HL-60 (cell line): ENCODE measurements around the gene AMOT.

Experiments used
- DNase-seq, 2 experiments: peaks; one replicate each; pipeline ENCODE4 v3.0.0-alpha.2; 2010 to 2020; ENCODE audit warnings: low read depth in 1 of 2, low spot score in 1 of 2
- H3K27ac ChIP-seq: fragments of 250-450 bp; sonication (Bioruptor Pico); replicated peaks from 2 replicates; pipeline ENCODE4 v1.5.1; 2020; ENCODE audit warnings: mild to moderate bottlenecking, moderate library complexity
- H3K27me3 ChIP-seq: fragments of 250-450 bp; sonication (Bioruptor Pico); 2 replicates; pipeline ENCODE4 v1.5.1; 2021; ENCODE audit warnings: mild to moderate bottlenecking, moderate library complexity; ENCODE audit not compliant: insufficient read depth, poor library complexity, severe bottlenecking
- H3K4me3 ChIP-seq: replicated peaks from 2 replicates; pipeline ENCODE4 v1.5.1; 2011; ENCODE audit warnings: mild to moderate bottlenecking, control low read depth, low read length; ENCODE audit not compliant: insufficient read depth
- GABPA ChIP-seq: IDR thresholded peaks from 2 replicates; pipeline ENCODE4 v1.6.1; 2012; ENCODE audit warnings: low read depth
- POLR2AphosphoS5 ChIP-seq: IDR thresholded peaks from 2 replicates; pipeline ENCODE4 v1.6.1; 2012; ENCODE audit warnings: low read depth
- SPI1 ChIP-seq: IDR thresholded peaks from 2 replicates; pipeline ENCODE4 v1.6.1; 2012; ENCODE audit warnings: low read depth, mild to moderate bottlenecking, borderline replicate concordance
- TF ChIP-seq, protein P1 (sequence below): IDR thresholded peaks from 2 replicates; pipeline ENCODE4 v1.6.1; 2012; ENCODE audit warnings: low read depth; ENCODE audit not compliant: insufficient replicate concordance
- TF ChIP-seq, protein P2 (sequence below): IDR thresholded peaks from one replicate; pipeline ENCODE4 v1.5.1; 2011; ENCODE audit warnings: low read length, control low read depth, inconsistent platforms; ENCODE audit not compliant: insufficient read depth

Gene AMOT

DNA sequence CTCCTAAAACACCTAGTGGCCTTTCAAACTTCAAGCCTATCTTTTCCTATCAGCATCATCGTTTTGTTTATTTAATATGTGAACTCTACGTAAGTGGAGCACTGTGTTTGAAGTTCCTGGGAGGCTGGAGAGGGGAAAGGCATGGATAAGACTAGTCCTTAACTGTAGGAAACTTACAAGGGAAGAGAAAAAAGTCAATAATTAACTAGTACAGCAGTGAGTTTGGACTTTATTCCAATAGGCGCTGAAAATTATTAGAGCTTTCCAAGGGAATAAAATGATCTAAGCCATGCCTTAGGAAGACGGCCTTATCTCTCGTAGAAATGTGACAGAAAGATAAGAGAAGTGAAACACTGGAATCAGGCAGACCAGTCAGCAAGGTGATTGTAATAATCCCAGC, 55.3 kb downstream of the AMOT start:
- H3K27ac ChIP-seq: no peak overlapping the region
- H3K4me3 ChIP-seq: no peak overlapping the region
- H3K27me3 ChIP-seq: no peaks in the 10 kb centered on the region
- no peak for DNase-seq
- TF ChIP-seq GABPA (no peak), POLR2AphosphoS5 (no peak), SPI1 (no peak)
- TF ChIP-seq, protein P1, sequence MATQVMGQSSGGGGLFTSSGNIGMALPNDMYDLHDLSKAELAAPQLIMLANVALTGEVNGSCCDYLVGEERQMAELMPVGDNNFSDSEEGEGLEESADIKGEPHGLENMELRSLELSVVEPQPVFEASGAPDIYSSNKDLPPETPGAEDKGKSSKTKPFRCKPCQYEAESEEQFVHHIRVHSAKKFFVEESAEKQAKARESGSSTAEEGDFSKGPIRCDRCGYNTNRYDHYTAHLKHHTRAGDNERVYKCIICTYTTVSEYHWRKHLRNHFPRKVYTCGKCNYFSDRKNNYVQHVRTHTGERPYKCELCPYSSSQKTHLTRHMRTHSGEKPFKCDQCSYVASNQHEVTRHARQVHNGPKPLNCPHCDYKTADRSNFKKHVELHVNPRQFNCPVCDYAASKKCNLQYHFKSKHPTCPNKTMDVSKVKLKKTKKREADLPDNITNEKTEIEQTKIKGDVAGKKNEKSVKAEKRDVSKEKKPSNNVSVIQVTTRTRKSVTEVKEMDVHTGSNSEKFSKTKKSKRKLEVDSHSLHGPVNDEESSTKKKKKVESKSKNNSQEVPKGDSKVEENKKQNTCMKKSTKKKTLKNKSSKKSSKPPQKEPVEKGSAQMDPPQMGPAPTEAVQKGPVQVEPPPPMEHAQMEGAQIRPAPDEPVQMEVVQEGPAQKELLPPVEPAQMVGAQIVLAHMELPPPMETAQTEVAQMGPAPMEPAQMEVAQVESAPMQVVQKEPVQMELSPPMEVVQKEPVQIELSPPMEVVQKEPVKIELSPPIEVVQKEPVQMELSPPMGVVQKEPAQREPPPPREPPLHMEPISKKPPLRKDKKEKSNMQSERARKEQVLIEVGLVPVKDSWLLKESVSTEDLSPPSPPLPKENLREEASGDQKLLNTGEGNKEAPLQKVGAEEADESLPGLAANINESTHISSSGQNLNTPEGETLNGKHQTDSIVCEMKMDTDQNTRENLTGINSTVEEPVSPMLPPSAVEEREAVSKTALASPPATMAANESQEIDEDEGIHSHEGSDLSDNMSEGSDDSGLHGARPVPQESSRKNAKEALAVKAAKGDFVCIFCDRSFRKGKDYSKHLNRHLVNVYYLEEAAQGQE: no peak
- TF ChIP-seq, protein P2, sequence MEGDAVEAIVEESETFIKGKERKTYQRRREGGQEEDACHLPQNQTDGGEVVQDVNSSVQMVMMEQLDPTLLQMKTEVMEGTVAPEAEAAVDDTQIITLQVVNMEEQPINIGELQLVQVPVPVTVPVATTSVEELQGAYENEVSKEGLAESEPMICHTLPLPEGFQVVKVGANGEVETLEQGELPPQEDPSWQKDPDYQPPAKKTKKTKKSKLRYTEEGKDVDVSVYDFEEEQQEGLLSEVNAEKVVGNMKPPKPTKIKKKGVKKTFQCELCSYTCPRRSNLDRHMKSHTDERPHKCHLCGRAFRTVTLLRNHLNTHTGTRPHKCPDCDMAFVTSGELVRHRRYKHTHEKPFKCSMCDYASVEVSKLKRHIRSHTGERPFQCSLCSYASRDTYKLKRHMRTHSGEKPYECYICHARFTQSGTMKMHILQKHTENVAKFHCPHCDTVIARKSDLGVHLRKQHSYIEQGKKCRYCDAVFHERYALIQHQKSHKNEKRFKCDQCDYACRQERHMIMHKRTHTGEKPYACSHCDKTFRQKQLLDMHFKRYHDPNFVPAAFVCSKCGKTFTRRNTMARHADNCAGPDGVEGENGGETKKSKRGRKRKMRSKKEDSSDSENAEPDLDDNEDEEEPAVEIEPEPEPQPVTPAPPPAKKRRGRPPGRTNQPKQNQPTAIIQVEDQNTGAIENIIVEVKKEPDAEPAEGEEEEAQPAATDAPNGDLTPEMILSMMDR: no peak

DNA sequence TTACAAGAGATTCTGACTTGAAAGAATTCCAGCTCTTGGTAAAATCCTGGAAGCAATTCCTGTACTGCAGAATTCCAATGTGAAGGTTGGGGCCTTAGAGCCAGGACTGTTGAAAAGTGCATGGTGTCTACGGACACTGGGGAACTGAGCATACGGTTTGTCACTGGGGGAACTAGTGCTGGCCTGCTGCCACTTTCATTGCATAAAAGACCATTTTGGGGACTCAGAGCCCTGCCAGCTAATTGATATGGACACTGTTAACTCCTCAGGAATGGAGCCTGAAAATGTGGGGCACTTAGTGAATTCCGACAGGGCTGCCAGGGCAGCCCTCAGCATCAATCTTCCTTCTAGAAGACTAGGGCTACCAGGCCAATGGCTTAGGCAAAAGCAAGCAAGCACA, 55.9 kb downstream of the AMOT start:
- Histone ChIP-seq H3K27ac (no peak overlapping the region), H3K4me3 (no peak overlapping the region), H3K27me3 (no peaks in the 10 kb centered on the region)
- DNase-seq: no peak
- TF ChIP-seq SPI1 (no peak), POLR2AphosphoS5 (no peak), GABPA (no peak)
- TF ChIP-seq, protein P2: no peak
- TF ChIP-seq, protein P1: no peak

DNA sequence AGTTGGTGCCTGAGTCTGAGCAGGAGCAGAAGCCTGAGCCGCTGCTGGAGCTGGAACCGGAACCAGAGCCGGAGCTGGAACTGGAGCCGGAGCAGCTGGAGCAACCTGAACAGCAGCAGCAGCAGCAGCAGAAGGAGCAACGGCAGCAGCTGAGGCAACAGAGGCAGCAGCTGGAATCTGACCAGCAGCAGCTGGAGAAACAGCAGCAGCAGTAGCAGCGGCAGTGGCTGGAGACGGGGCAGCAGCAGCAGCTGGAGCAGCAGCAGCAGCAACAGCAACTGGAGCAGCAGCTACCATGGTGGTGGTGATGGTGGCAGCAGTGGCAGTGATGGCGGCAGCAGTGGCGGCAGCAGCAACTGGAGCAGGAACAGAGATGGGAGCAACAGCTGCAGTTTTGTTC, 61.5 kb downstream of the AMOT start:
- Histone ChIP-seq H3K27ac (no peak overlapping the region), H3K27me3 (no peaks in the 10 kb centered on the region), H3K4me3 (no peak overlapping the region)
- TF ChIP-seq GABPA: no peak
- TF ChIP-seq POLR2AphosphoS5: no peak
- TF ChIP-seq, protein P2: no peak
- TF ChIP-seq, protein P1: no peak
- TF ChIP-seq SPI1: no peak
- no peak for DNase-seq
